HG03095 (cell line): ENCODE measurements around the gene ZNF385A.

Experiments
- ATAC-seq: cut with Tn5 transposase; IDR thresholded peaks from one replicate; pipeline ENCODE4 v1.9.1; 2021; ENCODE audit warnings: moderate library complexity; ENCODE audit not compliant: unreplicated experiment

The ZNF385A gene

GRCh38 chr12:54394281-54394719 is 9.8 kb upstream of the ZNF385A start:
- ATAC-seq, result no peak

- ATAC-seq, result no peak
Measured at GRCh38 chr12:54393743-54394142, 9.2 kb upstream of the ZNF385A start.

- ATAC-seq, result no peak
Measured at GRCh38 chr12:54393207-54393609, 8.7 kb upstream of the ZNF385A start.

GRCh38 chr12:54392485-54393206 is 8.1 kb upstream of the ZNF385A start:
- ATAC-seq, result no peak

GRCh38 chr12:54390668-54391551 is 6.4 kb upstream of the ZNF385A start:
- peak; percentile 53 for ATAC-seq

- ATAC-seq, result no peak
Measured at GRCh38 chr12:54390176-54390667, 5.7 kb upstream of the ZNF385A start.

GRCh38 chr12:54389607-54390175 is 5.2 kb upstream of the ZNF385A start:
- ATAC-seq, result no peak

- ATAC-seq, result no peak
Measured at GRCh38 chr12:54389134-54389508, 4.6 kb upstream of the ZNF385A start.

- ATAC-seq, result no peak
Measured at GRCh38 chr12:54388237-54389133, 4.0 kb upstream of the ZNF385A start.

- no peak for ATAC-seq
Measured at GRCh38 chr12:54387114-54387467, 2.6 kb upstream of the ZNF385A start.

- ATAC-seq, result no peak
Measured at GRCh38 chr12:54386403-54387113, 2.0 kb upstream of the ZNF385A start.

GRCh38 chr12:54385251-54385914 is 850 bp upstream of the ZNF385A start:
- no peak for ATAC-seq

GRCh38 chr12:54383041-54383609 is 1.4 kb downstream of the ZNF385A start:
- no peak for ATAC-seq

GRCh38 chr12:54381136-54381535 is 3.4 kb downstream of the ZNF385A start:
- ATAC-seq, result no peak

GRCh38 chr12:54379398-54380201 is 4.9 kb downstream of the ZNF385A start:
- ATAC-seq, result no peak

GRCh38 chr12:54378796-54379397 is 5.6 kb downstream of the ZNF385A start:
- ATAC-seq, result no peak

GRCh38 chr12:54377797-54378515 is 6.6 kb downstream of the ZNF385A start:
- no peak for ATAC-seq
